ENCODE data around the gene PPP6R2. TPM values are rescaled to one million over a fixed set of nuclear protein-coding genes. Genes with fewer than 3 reads are reported as not detected.

Gene PPP6R2
- total and polyA plus RNA-seq, 5 experiments from 2014 or later = 13.3 to 104 (median 29.1) TPM

GRCh38 chr22:50301581-50301991, 41.5 kb upstream of the PPP6R2 start:
- no peaks in the 10 kb centered on the region for H3K36me3 Mint-ChIP-seq
- ATAC-seq (no peak), DNase-seq (no peak)
- H3K9me3 Mint-ChIP-seq = peaks cover 0 to 1% (median 0%) of the 10 kb centered on the region in 9 donors
- H3K4me3 Mint-ChIP-seq = no peak overlapping the region
- H3K27me3 Mint-ChIP-seq = peaks cover 4 to 43% (median 5%) of the 10 kb centered on the region in 5 donors
- H3K27ac Mint-ChIP-seq = no peak overlapping the region
- POLR2A ChIA-PET = interaction anchor here (0.9 to 1.3 kb wide), 2 partner anchors 23 to 25 kb away, joined by 3 read pairs; partner anchors contain the start of gene DENND6B
- peaks cover 4 to 29% (median 13%) of the 10 kb centered on the region in 4 donors for H3K4me1 Mint-ChIP-seq

GRCh38 chr22:50302041-50302541, 41.0 kb upstream of the PPP6R2 start:
- Mint-ChIP-seq H3K4me1 (peaks cover 4 to 29% (median 13%) of the 10 kb centered on the region in 4 donors), H3K4me3 (no peak overlapping the region), H3K27me3 (peaks cover 4 to 43% (median 5%) of the 10 kb centered on the region in 5 donors), H3K27ac (no peak overlapping the region), H3K36me3 (no peaks in the 10 kb centered on the region), H3K9me3 (peaks cover 0 to 1% (median 0%) of the 10 kb centered on the region in 9 donors)
- ATAC-seq = no peak
- no peak for DNase-seq
- POLR2A ChIA-PET = interaction anchor here (0.9 to 1.3 kb wide), 2 partner anchors 23 to 24 kb away, joined by 3 read pairs; partner anchors contain the start of gene DENND6B

- no peak overlapping the region for H3K4me3 Mint-ChIP-seq
- H3K9me3 Mint-ChIP-seq = peaks cover 0 to 1% (median 0%) of the 10 kb centered on the region in 9 donors
- peaks cover 4 to 39% (median 5%) of the 10 kb centered on the region in 5 donors for H3K27me3 Mint-ChIP-seq
- no peak for ATAC-seq
- DNase-seq = no peak
- H3K36me3 Mint-ChIP-seq = no peaks in the 10 kb centered on the region
- H3K27ac Mint-ChIP-seq = peak overlapping the region in 1 of 10 donors; percentile 46
- POLR2A ChIA-PET = interaction anchor here (1.1 to 1.3 kb wide), 2 partner anchors 10 to 24 kb away, joined by 3 to 4 read pairs; partner anchors contain the start of gene DENND6B
- peaks cover 4 to 29% (median 13%) of the 10 kb centered on the region in 4 donors for H3K4me1 Mint-ChIP-seq
These were observed 40.6 kb upstream of the PPP6R2 start for GRCh38 chr22:50302564-50302963.

GRCh38 chr22:50303515-50303847, 39.6 kb upstream of the PPP6R2 start:
- Mint-ChIP-seq H3K27ac (no peak overlapping the region), H3K27me3 (peaks cover 4 to 31% (median 5%) of the 10 kb centered on the region in 5 donors), H3K36me3 (no peaks in the 10 kb centered on the region), H3K4me1 (peaks cover 6 to 29% (median 14%) of the 10 kb centered on the region in 4 donors), H3K9me3 (peaks cover 0 to 1% (median 0%) of the 10 kb centered on the region in 9 donors), H3K4me3 (no peak overlapping the region)
- no peak for ATAC-seq
- POLR2A ChIA-PET = interaction anchor here (0.5 to 1.5 kb wide), 4 partner anchors 9 to 21 kb away, joined by 3 to 5 read pairs (median 4); no protein-coding TSS in a partner anchor
- DNase-seq = no peak

- H3K36me3 Mint-ChIP-seq = no peaks in the 10 kb centered on the region
- ATAC-seq = no peak
- peaks cover 0 to 1% (median 0%) of the 10 kb centered on the region in 9 donors for H3K9me3 Mint-ChIP-seq
- H3K27ac Mint-ChIP-seq = peak overlapping the region in 2 of 10 donors; percentile 8 to 66
- peaks cover 4 to 26% (median 7%) of the 10 kb centered on the region in 5 donors for H3K27me3 Mint-ChIP-seq
- DNase-seq = no peak
- POLR2A ChIA-PET = interaction anchor here (0.5 to 1.5 kb wide), 4 partner anchors 10 to 20 kb away, joined by 3 to 5 read pairs (median 3); no protein-coding TSS in a partner anchor
- peaks cover 9 to 29% (median 16%) of the 10 kb centered on the region in 4 donors for H3K4me1 Mint-ChIP-seq
- peak overlapping the region in 5 of 10 donors; percentile 26 to 69 (median 48) for H3K4me3 Mint-ChIP-seq
These were observed 39.1 kb upstream of the PPP6R2 start for GRCh38 chr22:50303848-50304527.

GRCh38 chr22:50304528-50305392, 38.4 kb upstream of the PPP6R2 start:
- H3K36me3 Mint-ChIP-seq = no peaks in the 10 kb centered on the region
- H3K27me3 Mint-ChIP-seq = peaks cover 4 to 25% (median 7%) of the 10 kb centered on the region in 5 donors
- POLR2A ChIA-PET = interaction anchor here (1.0 to 1.5 kb wide), 4 partner anchors 10 to 19 kb away, joined by 3 to 5 read pairs (median 4); no protein-coding TSS in a partner anchor
- H3K27ac Mint-ChIP-seq = no peak overlapping the region
- H3K9me3 Mint-ChIP-seq = peaks cover 0 to 1% (median 0%) of the 10 kb centered on the region in 9 donors
- DNase-seq (no peak), ATAC-seq (no peak)
- H3K4me1 Mint-ChIP-seq = peaks cover 9 to 29% (median 14%) of the 10 kb centered on the region in 4 donors
- H3K4me3 Mint-ChIP-seq = peak overlapping the region in 5 of 10 donors; percentile 26 to 69 (median 48)

GRCh38 chr22:50305393-50305922, 37.7 kb upstream of the PPP6R2 start:
- Mint-ChIP-seq H3K27me3 (peaks cover 4 to 25% (median 7%) of the 10 kb centered on the region in 5 donors), H3K4me1 (peaks cover 9 to 29% (median 14%) of the 10 kb centered on the region in 4 donors), H3K27ac (no peak overlapping the region), H3K4me3 (peak overlapping the region in 1 of 10 donors; percentile 77), H3K9me3 (peaks cover 0 to 1% (median 0%) of the 10 kb centered on the region in 9 donors), H3K36me3 (no peaks in the 10 kb centered on the region)
- DNase-seq = no peak
- no peak for ATAC-seq
- POLR2A ChIA-PET = interaction anchor here (1.0 to 2.7 kb wide), 3 partner anchors 9 to 12 kb away, joined by 4 to 15 read pairs (median 8); no protein-coding TSS in a partner anchor

GRCh38 chr22:50305923-50306566, 37.1 kb upstream of the PPP6R2 start:
- ATAC-seq = no peak
- no peak for DNase-seq
- Mint-ChIP-seq H3K27me3 (peaks cover 4 to 23% (median 7%) of the 10 kb centered on the region in 5 donors), H3K27ac (peak overlapping the region in 1 of 10 donors; percentile 28), H3K36me3 (no peaks in the 10 kb centered on the region), H3K9me3 (peaks cover 0 to 1% (median 0%) of the 10 kb centered on the region in 9 donors), H3K4me1 (peaks cover 9 to 29% (median 14%) of the 10 kb centered on the region in 4 donors), H3K4me3 (peak overlapping the region; percentile 20 to 77 (median 63))
- POLR2A ChIA-PET = interaction anchor here (2.2 to 2.7 kb wide), 2 partner anchors 9 to 13 kb away, joined by 8 to 15 read pairs; no protein-coding TSS in a partner anchor

- Mint-ChIP-seq H3K27me3 (peaks cover 4 to 19% (median 7%) of the 10 kb centered on the region in 5 donors), H3K27ac (peak within 1 kb of the TSS in 3 of 10 donors; percentile 27 to 56 (median 34)), H3K4me1 (peaks cover 9 to 26% (median 14%) of the 10 kb centered on the region in 4 donors), H3K9me3 (peaks cover 0 to 1% (median 0%) of the 10 kb centered on the region in 9 donors), H3K36me3 (no peaks in the 10 kb centered on the region), H3K4me3 (peak within 1 kb of the TSS in 8 of 10 donors; percentile 24 to 70 (median 48))
- ATAC-seq (peak; percentile 70 to 78), DNase-seq (peak in 4 of 10 donors; percentile 26 to 39 (median 32))
- POLR2A ChIA-PET = interaction anchor here (1.1 to 2.7 kb wide), 3 partner anchors 10 to 16 kb away, joined by 3 to 15 read pairs (median 8); no protein-coding TSS in a partner anchor
These were observed 36.1 kb upstream of the PPP6R2 start, which contains the start of gene PLXNB2 for GRCh38 chr22:50306753-50307749. Gene PLXNB2 (minus strand): TSS chr22:50307646. CDS start chr22:50290584, 17,062 bp downstream.

Data from naive thymus-derived CD8-positive, alpha-beta T cell (primary cell).